A673 (cell line): ENCODE results near the gene FOXF2.

ENCODE experiments used
- CTCF ChIP-seq: fragments of 300-800, 200-600 bp; sonication (generic); conservative IDR thresholded peaks from 2 replicates; pipeline ENCODE4 v1.5.1; 2017; ENCODE audit warnings: low read depth, mild to moderate bottlenecking, antibody characterized with exemption, low read length, moderate library complexity, mixed read lengths
- EZH2 ChIP-seq: fragments of 200-600 bp; sonication (generic); IDR thresholded peaks from 2 replicates; pipeline ENCODE4 v1.6.1; 2017; ENCODE audit warnings: borderline replicate concordance, low read depth, mild to moderate bottlenecking, mixed read lengths, antibody characterized with exemption, low read length; ENCODE audit not compliant: poor library complexity, severe bottlenecking

GRCh38 chr6:1368940-1369339 lies 20.4 kb upstream of the FOXF2 start:
- no peak for TF ChIP-seq CTCF
- TF ChIP-seq EZH2 = no peak
